ENCODE results near the gene OAF. TPM values are rescaled to one million over a fixed set of nuclear protein-coding genes. Genes with fewer than 3 reads are reported as not detected.

The OAF gene
- total RNA-seq, 1 donor = 58.6 TPM

DNA sequence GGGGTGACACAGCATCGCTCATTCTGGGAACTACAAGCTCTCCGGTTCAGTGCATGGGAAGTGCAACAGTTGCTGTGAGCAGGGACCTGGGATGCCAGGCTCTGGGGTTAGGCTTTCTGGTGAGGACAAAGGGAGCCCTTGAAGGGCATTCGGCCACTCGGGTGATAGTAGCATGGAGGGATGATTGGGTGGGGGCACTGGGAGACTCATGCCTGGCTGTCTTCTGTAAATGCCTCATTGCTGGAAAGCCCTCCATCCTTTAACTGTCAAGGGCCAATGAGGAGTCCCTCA, 9.9 kb downstream of the OAF start:
- H3K4me3 ChIP-seq (ENCODE audit: low read depth, low read length) = no peak overlapping the region
- TF ChIP-seq, protein P1, sequence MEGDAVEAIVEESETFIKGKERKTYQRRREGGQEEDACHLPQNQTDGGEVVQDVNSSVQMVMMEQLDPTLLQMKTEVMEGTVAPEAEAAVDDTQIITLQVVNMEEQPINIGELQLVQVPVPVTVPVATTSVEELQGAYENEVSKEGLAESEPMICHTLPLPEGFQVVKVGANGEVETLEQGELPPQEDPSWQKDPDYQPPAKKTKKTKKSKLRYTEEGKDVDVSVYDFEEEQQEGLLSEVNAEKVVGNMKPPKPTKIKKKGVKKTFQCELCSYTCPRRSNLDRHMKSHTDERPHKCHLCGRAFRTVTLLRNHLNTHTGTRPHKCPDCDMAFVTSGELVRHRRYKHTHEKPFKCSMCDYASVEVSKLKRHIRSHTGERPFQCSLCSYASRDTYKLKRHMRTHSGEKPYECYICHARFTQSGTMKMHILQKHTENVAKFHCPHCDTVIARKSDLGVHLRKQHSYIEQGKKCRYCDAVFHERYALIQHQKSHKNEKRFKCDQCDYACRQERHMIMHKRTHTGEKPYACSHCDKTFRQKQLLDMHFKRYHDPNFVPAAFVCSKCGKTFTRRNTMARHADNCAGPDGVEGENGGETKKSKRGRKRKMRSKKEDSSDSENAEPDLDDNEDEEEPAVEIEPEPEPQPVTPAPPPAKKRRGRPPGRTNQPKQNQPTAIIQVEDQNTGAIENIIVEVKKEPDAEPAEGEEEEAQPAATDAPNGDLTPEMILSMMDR (IDR thresholded peaks at IDR 0.05; ENCODE audit: insufficient read depth, low read length) = no peak
- no peak for DNase-seq (ENCODE audit: low read depth)

DNA sequence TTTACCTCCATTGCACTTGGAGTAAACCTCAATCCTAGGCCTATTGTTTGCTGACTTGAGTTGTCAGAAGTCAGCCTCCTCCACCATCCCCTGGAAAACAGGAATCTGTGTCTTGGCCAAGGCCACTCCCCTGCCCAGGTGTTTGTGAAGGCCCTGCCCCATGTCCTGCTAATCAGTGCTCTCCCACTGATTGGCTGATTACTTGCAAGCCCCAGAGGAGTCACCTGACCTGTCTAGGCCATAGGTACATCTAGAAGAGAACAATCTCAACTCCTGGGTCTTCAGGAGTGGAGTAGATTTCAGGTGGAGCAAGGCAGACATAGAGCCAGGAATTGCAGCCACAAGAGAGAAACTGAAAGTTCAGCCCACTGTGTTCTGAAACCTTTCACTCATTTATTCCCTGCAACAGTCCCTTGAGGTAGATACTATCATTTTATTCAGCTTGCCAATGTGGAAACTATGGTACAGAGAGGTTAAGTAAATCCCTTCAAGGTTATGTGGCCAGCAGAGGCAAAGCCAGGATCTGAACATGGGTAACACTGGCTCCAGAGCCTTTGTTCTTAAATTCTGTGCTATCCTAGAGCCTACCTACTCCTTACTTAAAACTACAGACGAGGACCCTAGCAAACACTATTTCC, 10.4 kb downstream of the OAF start:
- H3K4me3 ChIP-seq (ENCODE audit: low read depth, low read length) = no peak overlapping the region
- no peak for DNase-seq (ENCODE audit: low read depth)
- TF ChIP-seq, protein P1 (IDR thresholded peaks at IDR 0.05; ENCODE audit: insufficient read depth, low read length) = no peak

DNA sequence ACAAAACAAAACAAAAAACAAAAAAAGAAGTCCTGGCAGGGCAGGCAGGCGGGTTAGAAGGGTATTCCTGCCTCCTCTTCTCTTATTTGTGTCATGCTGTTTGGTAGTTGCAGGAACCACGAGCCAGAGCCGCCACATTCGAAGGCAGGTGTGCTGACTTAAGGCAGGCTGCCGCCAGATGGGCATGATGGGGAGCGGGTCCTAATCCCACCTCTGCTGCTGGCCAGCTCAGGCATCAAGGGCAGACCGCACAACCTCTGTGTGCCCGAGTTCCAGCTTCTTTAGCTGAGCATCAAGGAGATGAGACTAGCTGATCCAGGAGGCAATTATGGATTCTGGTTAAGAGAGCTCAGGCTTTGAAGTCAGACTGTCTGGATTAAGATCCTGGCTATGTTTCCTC, 12.1 kb downstream of the OAF start:
- no peak overlapping the region for H3K4me3 ChIP-seq (ENCODE audit: low read depth, low read length)
- DNase-seq (ENCODE audit: low read depth) = no peak
- TF ChIP-seq, protein P1 (IDR thresholded peaks at IDR 0.05; ENCODE audit: insufficient read depth, low read length) = no peak

DNA sequence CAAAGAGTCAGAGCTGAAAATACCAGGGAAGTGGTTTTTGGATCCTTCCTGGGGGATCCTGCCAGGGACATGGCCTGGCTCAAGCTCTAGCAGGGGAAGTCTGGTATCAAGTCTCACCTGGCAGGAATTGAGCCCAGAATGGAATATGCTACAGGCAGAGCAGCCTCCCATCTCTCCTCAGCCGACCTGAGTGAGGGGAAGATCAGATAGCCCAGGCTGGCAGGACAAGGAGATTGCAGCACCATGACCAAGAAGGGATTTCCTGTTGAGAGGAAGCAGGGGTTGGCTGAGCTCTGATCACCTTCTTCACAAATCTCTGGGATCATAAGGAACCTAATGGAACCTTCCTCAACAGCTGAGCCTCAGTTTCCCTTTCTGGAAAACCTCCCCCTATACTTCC, 13.0 kb downstream of the OAF start:
- no peak for DNase-seq (ENCODE audit: low read depth)
- TF ChIP-seq, protein P1 (IDR thresholded peaks at IDR 0.05; ENCODE audit: insufficient read depth, low read length) = no peak

DNA sequence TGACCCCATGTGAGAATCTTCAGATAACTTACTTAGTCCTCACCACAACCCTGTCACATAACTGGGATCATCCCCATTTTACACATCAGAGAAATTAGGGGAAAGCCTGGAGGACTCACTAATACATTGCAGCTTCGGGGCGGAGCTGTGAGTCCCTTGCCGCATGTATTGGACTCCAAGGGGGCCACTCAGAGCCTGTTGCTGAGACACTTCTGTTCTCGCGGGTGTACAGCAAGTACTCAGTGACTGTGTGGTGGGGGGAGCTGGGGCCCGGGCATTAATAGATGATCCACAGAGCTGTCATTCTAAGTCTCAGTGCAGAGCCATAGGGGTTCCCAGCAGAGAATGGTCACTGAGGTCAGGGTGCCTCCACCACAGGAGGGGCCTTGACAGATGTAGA, 13.5 kb downstream of the OAF start:
- TF ChIP-seq, protein P1 (IDR thresholded peaks at IDR 0.05; ENCODE audit: insufficient read depth, low read length) = no peak
- no peak for DNase-seq (ENCODE audit: low read depth)
- H3K4me3 ChIP-seq (ENCODE audit: low read depth, low read length) = no peak overlapping the region

More for the DNA sequence above, 13.0 kb downstream of the OAF start:
- no peak overlapping the region for H3K4me3 ChIP-seq (ENCODE audit: low read depth, low read length)

DNA sequence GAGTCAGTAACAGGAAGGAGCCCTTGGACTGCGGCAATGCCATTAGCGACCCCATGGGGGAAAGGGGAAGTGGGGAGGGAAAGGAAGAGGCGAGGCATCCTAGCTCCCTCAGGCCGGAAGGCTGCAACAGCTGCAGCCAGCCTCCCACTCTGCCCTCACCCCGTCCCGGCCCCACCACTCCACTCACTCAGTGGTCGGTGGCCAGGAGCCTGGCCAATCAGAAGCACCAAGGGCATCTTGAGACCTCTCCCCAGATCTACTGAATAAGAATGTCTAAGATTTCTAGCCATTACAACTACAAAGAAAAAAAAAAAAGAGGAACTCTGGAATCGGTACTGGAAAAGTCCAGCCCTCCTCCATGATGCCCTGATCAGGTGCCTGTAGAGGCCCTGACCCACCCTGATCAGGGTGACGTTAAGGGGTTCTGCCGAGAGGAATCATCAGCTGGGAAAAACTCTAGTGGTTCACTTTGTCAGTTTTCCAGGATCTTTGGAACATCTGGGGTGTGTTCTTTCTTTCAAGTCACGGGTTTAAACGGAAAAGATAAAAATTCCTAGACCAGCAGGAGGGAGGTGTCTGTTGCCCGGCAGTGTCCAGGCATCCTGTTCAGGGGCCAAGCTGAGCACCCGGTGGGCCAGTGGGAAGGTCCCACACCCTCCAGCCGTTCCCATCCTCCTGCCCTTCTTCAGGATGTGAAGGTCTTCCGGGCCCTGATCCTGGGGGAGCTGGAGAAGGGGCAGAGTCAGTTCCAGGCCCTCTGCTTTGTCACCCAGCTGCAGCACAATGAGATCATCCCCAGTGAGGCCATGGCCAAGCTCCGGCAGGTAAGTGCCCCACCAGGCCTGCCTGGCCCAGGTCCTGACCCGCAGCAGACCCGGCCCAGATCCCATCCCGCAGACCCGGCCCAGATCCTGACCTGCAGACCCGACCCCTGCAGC, 14.4 kb downstream of the OAF start:
- TF ChIP-seq, protein P1 (IDR thresholded peaks at IDR 0.05; ENCODE audit: insufficient read depth, low read length) = no peak
- DNase-seq (ENCODE audit: low read depth) = peak; percentile 30
- H3K4me3 ChIP-seq (ENCODE audit: low read depth, low read length) = no peak overlapping the region

Measured in fibroblast of the aortic adventitia (primary cell).